ENCODE data around the gene DPYSL5. TPM values are rescaled to one million over a fixed set of nuclear protein-coding genes. Genes with fewer than 3 reads are reported as not detected.
A peak's percentile ranks its signal among the peaks of the same experiment; 100 is the strongest.

DPYSL5 gene, protein sequence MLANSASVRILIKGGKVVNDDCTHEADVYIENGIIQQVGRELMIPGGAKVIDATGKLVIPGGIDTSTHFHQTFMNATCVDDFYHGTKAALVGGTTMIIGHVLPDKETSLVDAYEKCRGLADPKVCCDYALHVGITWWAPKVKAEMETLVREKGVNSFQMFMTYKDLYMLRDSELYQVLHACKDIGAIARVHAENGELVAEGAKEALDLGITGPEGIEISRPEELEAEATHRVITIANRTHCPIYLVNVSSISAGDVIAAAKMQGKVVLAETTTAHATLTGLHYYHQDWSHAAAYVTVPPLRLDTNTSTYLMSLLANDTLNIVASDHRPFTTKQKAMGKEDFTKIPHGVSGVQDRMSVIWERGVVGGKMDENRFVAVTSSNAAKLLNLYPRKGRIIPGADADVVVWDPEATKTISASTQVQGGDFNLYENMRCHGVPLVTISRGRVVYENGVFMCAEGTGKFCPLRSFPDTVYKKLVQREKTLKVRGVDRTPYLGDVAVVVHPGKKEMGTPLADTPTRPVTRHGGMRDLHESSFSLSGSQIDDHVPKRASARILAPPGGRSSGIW
- not detected for total RNA-seq
- long read RNA-seq: 0 reads

DNA sequence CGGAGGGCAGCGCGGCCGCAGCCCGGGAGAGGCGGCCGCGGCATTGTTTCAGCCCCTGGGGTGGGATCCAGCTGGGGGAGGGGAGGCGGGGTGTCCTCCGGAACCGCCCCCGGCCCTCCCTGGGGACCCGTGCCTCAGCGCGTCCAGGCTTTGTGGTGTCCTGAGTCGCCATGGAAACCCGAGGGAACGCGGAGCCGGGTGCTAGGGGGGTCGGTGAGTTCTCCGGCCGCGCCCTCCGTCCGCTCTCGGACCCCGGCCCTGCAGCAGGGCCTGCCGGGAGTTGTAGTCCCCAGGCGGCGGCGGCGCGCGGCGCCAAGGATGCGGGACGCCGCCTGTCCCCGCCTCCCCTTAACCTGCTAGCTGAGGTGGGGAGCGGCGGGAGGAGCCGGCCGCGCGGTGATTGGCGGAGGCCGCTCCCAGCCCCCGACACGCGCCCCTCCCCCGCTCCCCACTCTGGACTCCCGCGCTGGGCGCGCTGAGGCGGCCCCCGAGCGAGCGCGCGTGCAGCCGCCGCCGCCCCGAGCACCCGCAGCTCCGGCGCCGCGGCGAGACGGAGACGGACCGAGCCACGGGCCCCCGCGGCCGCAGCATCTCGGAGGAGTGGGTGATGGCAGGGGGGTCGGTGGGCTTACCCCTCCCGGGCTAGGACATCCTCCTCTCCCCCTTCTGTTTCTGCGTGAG lies at the start of gene DPYSL5:
Gene DPYSL5, plus strand, starts transcription at position 478 of the 681 bp plus-strand sequence. CDS start 50,368 bp downstream, outside the sequence.
- TF ChIP-seq, protein P1, sequence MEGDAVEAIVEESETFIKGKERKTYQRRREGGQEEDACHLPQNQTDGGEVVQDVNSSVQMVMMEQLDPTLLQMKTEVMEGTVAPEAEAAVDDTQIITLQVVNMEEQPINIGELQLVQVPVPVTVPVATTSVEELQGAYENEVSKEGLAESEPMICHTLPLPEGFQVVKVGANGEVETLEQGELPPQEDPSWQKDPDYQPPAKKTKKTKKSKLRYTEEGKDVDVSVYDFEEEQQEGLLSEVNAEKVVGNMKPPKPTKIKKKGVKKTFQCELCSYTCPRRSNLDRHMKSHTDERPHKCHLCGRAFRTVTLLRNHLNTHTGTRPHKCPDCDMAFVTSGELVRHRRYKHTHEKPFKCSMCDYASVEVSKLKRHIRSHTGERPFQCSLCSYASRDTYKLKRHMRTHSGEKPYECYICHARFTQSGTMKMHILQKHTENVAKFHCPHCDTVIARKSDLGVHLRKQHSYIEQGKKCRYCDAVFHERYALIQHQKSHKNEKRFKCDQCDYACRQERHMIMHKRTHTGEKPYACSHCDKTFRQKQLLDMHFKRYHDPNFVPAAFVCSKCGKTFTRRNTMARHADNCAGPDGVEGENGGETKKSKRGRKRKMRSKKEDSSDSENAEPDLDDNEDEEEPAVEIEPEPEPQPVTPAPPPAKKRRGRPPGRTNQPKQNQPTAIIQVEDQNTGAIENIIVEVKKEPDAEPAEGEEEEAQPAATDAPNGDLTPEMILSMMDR (IDR thresholded peaks at IDR 0.05): no peak
- peaks cover 87% of the 10 kb centered on the region for H3K27me3 ChIP-seq (ENCODE audit: low read depth)
- intact Hi-C loops (cut with DNase I): loop anchor here (10.0 kb wide), 1 partner anchor 97 kb away; no protein-coding TSS in a partner anchor

GRCh38 chr2:26801328-26801727 lies 46.6 kb upstream of the DPYSL5 start:
- Histone ChIP-seq H3K4me3 (no peak overlapping the region), H3K27me3 (ENCODE audit: low read depth) (no peaks in the 10 kb centered on the region), H3K36me3 (no peaks in the 10 kb centered on the region), H3K4me1 (no peaks in the 10 kb centered on the region), H3K27ac (no peak overlapping the region), H3K9me3 (no peaks in the 10 kb centered on the region)
- ATAC-seq (no peak), DNase-seq (no peak)
- TF ChIP-seq, protein P1 (IDR thresholded peaks at IDR 0.05): no peak
- intact Hi-C loops (cut with DNase I): no loop called here

More for the DNA sequence above, at the start of gene DPYSL5:
- H3K4me1 ChIP-seq: peaks cover 38% of the 10 kb centered on the region
- no peaks in the 10 kb centered on the region for H3K9me3 ChIP-seq
- DNase-seq (no peak), ATAC-seq (peak in 1 of 2 donors; percentile 18)
- H3K36me3 ChIP-seq: no peaks in the 10 kb centered on the region
- H3K4me3 ChIP-seq: peak within 1 kb of the TSS; percentile 36
- no peak within 1 kb of the TSS for H3K27ac ChIP-seq

DNA sequence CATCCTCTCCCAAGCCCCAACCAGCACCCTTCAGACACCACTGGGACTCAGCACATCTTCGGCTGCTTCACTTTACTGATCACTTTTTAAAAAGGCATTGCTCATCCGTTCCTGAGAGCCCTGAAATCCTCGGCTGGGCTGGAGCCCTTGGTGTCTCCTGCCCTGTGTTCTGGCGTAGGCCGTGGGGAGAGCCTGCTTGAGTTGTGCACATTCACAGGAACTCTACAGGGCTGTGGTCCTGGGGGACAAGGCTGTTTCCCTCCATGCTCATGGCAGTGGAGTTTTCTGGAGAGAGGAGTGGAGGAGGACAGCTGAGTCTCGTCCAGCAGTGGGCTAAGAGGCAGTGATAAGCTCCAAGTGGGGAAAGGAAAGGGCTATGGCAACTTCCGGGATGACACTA lies 46.1 kb upstream of the DPYSL5 start:
- no peaks in the 10 kb centered on the region for H3K36me3 ChIP-seq
- no peaks in the 10 kb centered on the region for H3K27me3 ChIP-seq (ENCODE audit: low read depth)
- no peak overlapping the region for H3K27ac ChIP-seq
- intact Hi-C loops (cut with DNase I): no loop called here
- H3K9me3 ChIP-seq: no peaks in the 10 kb centered on the region
- ATAC-seq (no peak), DNase-seq (no peak)
- TF ChIP-seq, protein P1 (IDR thresholded peaks at IDR 0.05): no peak
- H3K4me3 ChIP-seq: no peak overlapping the region
- no peaks in the 10 kb centered on the region for H3K4me1 ChIP-seq

DNA sequence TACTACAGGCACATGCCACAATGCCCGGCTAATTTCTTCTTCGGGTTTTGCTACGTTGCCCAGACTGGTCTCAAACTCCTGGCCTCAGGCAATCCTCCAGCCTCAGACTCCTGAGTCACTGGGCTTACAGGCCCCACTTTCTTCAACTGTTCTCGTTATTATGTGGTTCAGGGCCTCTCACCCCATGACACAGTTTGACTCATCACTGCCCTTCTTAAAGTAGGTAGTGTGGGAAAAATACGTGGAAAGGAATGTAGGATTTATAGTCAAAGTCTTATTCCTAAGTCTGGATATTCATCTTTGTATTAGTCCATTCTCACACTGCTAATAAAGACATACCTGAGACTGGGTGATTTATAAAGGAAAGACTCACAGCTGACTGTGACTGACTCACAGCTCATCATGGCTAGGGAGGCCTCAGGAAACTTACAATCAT lies 42.7 kb upstream of the DPYSL5 start:
- DNase-seq: no peak
- TF ChIP-seq, protein P1 (IDR thresholded peaks at IDR 0.05): no peak

GRCh38 chr2:26807788-26808460 lies 40.0 kb upstream of the DPYSL5 start:
- intact Hi-C loops (cut with DNase I): no loop called here
- Histone ChIP-seq H3K27me3 (ENCODE audit: low read depth) (peaks cover 3% of the 10 kb centered on the region), H3K27ac (no peak overlapping the region), H3K36me3 (no peaks in the 10 kb centered on the region), H3K4me3 (no peak overlapping the region), H3K9me3 (no peaks in the 10 kb centered on the region), H3K4me1 (no peaks in the 10 kb centered on the region)
- TF ChIP-seq, protein P1 (IDR thresholded peaks at IDR 0.05): no peak
- ATAC-seq (no peak), DNase-seq (no peak)

More for the DNA sequence above, 42.7 kb upstream of the DPYSL5 start:
- Histone ChIP-seq H3K36me3 (no peaks in the 10 kb centered on the region), H3K4me3 (no peak overlapping the region), H3K9me3 (no peaks in the 10 kb centered on the region), H3K27me3 (ENCODE audit: low read depth) (no peaks in the 10 kb centered on the region), H3K27ac (no peak overlapping the region), H3K4me1 (no peaks in the 10 kb centered on the region)
- intact Hi-C loops (cut with DNase I): no loop called here
- ATAC-seq: no peak
